Skeletal muscle tissue (tissue), 4 donors: ENCODE measurements around the gene MIOS. TPM values are rescaled to one million over a fixed set of nuclear protein-coding genes. Genes with fewer than 3 reads are reported as not detected.

Source experiments
- H3K27ac ChIP-seq: one replicate; pipeline ENCODE4 v1.7.0; 2013; ENCODE audit warnings: mild to moderate bottlenecking, low read depth, low read length, inconsistent platforms
- H3K27me3 ChIP-seq, 3 donors: one replicate each; pipeline ENCODE4 v1.7.0; 2013; ENCODE audit warnings: low read length in 3 of 3; ENCODE audit not compliant: control insufficient read depth in 3 of 3, insufficient read depth in 3 of 3
- H3K36me3 ChIP-seq, 3 donors: one replicate each; pipeline ENCODE4 v1.7.0; 2013; ENCODE audit warnings: low read length in 3 of 3; ENCODE audit not compliant: control insufficient read depth in 3 of 3, insufficient read depth in 3 of 3
- H3K4me1 ChIP-seq, 3 donors: one replicate each; pipeline ENCODE4 v1.7.0; 2013; ENCODE audit warnings: low read length in 3 of 3, mild to moderate bottlenecking in 3 of 3; ENCODE audit not compliant: control insufficient read depth in 3 of 3, insufficient read depth in 3 of 3
- H3K4me3 ChIP-seq, 3 donors: one replicate each; pipeline ENCODE4 v1.7.0; 2013; ENCODE audit warnings: low read length in 3 of 3
- H3K9ac ChIP-seq, 3 donors: one replicate each; pipeline ENCODE4 v1.7.0; 2013; ENCODE audit warnings: low read length in 3 of 3, mild to moderate bottlenecking in 3 of 3, moderate library complexity in 2 of 3, low read depth in 1 of 3
- H3K9me3 ChIP-seq, 3 donors: one replicate each; pipeline ENCODE4 v1.7.0; 2013; ENCODE audit warnings: low read length in 3 of 3; ENCODE audit not compliant: control insufficient read depth in 3 of 3
- total RNA-seq: library from RNA; depleted of rRNA; stranded (reverse); fragments of >200 nt; gene quantifications from one replicate; pipeline ENCODE4 v1.2.3, GENCODE V29; 2014
- donor health status: Osteomylitis.

The MIOS gene
- total RNA-seq, 1 donor from 2014 or later, result 35.5 TPM

DNA sequence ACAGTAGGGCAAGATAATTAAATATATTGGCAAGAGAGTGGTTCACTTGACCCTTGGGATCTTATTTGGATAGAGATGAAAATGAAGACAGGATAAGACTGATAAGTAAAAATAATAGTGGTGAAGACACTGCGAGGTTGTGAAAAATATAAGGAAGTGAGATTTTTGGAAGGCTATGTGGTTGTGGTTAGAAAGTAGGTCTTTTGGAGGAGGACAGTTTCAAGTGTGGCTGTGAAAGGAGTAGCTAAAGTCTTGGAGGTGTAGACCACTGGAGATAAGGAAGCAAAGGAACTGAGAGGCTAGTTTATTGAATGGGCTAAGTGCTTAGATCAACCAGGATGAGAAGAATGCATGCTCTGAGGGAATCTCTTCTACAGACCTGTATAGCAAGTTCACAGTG, 11.2 kb downstream of the MIOS start:
- Histone ChIP-seq H3K9me3 (no peaks in the 10 kb centered on the region), H3K27me3 (no peaks in the 10 kb centered on the region), H3K27ac (no peak overlapping the region), H3K4me1 (no peaks in the 10 kb centered on the region), H3K9ac (no peak overlapping the region), H3K36me3 (peaks cover 0 to 6% (median 3%) of the 10 kb centered on the region in 3 donors), H3K4me3 (no peak overlapping the region)

DNA sequence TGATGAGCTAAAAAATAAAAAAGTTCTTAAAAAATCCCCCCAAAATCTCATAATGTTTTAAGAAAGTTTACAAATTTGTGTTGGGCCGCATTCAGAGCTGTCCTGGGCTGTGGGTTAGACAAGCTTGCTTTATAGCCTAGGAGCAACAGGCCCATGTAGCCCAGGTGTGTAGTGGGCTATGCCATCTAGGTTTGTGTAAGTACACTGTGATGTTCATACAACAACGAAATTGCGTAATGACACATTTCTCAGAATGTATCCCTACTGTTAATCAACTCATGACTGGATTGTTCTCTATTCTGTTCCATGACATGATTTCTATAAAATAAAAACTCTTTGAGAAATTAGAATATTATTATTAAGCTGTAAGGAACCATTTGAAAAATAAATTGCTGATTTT, 13.0 kb downstream of the MIOS start:
- H3K4me3 ChIP-seq, result no peak overlapping the region
- H3K4me1 ChIP-seq, result no peaks in the 10 kb centered on the region
- no peaks in the 10 kb centered on the region for H3K27me3 ChIP-seq
- H3K9ac ChIP-seq, result no peak overlapping the region
- no peak overlapping the region for H3K27ac ChIP-seq
- H3K36me3 ChIP-seq, result peaks cover 0 to 3% (median 0%) of the 10 kb centered on the region in 3 donors
- no peaks in the 10 kb centered on the region for H3K9me3 ChIP-seq

DNA sequence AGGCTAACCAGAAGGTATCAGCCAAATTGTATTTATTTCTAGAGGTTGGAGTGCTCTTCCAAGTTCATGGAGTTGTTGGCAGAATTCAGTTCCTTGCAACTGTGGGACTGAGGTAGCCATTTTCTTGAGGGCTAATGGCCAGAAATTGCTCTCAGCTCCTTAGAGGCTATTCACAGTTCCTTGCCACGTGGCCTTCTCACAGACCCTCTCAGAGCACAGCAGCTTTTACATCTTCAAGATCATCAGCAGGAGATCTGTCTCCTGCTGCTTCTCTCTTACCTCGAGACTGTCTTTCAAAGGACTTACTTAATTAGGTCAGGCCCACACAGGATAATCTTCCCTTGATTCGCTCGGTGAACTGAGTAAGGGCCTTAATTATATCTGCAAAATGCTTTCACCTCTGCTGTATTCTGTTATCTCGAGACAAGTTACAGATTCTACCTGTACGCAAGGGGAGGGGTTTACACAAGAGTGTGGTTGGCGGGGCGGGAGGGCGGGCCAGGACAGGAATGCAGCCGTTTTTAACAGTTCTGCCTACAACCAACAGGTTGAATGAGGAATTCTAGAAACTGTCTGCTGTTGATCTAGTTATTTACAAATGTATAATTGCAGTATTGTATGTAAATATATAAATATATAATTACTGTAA, 15.0 kb downstream of the MIOS start:
- Histone ChIP-seq H3K4me1 (no peaks in the 10 kb centered on the region), H3K9me3 (no peaks in the 10 kb centered on the region), H3K36me3 (no peaks in the 10 kb centered on the region), H3K27me3 (no peaks in the 10 kb centered on the region), H3K4me3 (no peak overlapping the region), H3K27ac (no peak overlapping the region), H3K9ac (no peak overlapping the region)

DNA sequence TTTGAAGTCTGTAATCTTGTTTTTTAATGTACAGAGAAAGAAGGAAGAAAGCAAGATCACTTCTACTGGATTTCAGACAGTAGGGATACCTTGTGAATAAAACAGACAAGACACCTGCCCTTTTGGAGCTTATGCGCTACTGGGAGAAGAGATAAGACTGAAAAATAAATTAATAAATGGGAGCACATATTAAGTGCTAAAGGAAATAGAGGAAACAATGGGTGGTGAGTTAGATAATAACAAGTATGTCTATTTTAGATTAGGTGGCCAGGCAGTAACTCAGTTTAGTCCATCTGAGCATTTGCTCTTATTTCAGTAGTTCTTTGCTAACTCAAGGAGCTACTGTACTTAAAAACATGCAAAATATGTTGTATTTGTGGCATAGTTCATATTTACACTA, 15.9 kb downstream of the MIOS start:
- Histone ChIP-seq H3K36me3 (no peaks in the 10 kb centered on the region), H3K4me3 (no peak overlapping the region), H3K27me3 (no peaks in the 10 kb centered on the region), H3K27ac (no peak overlapping the region), H3K4me1 (no peaks in the 10 kb centered on the region), H3K9ac (no peak overlapping the region), H3K9me3 (no peaks in the 10 kb centered on the region)

DNA sequence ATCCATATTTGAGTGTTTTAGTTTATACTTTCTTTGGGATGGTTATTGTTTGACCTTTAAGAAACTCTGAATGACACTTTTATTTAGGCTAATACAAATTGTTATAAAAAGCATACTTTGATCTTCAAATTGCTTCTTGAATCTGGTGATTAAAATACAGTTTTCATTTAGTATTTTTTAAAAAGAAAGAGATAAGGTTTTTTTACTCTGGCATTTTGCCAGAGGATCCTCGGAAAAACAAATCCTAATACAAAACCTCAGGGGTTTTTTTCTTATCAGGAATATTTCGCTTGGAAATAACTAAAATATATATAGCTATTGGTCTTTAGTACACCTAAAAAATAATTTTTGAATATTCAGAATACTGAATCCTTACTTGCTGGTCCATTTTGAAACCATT, 17.0 kb downstream of the MIOS start:
- no peaks in the 10 kb centered on the region for H3K36me3 ChIP-seq
- no peaks in the 10 kb centered on the region for H3K4me1 ChIP-seq
- no peak overlapping the region for H3K4me3 ChIP-seq
- no peak overlapping the region for H3K27ac ChIP-seq
- no peaks in the 10 kb centered on the region for H3K27me3 ChIP-seq
- no peak overlapping the region for H3K9ac ChIP-seq
- H3K9me3 ChIP-seq, result no peaks in the 10 kb centered on the region

DNA sequence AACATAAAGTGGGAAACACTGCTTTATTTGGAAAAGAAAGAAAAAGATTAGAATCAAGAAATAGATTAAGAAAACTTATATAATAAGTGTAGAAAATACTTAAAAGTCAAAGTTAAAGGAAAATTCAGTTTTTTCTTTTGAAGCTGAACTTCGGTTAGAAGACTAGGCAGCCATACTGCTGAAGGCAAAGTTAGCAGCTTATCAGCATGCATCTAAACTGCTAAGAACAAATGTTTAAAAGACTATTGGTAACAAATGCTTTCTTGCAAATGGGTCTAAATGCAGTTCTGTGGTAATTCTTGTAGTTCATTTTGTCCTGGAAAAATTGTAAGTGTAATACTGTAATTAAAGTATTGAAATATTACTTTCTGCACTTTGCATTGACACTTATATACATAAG, 18.0 kb downstream of the MIOS start:
- no peaks in the 10 kb centered on the region for H3K4me1 ChIP-seq
- no peaks in the 10 kb centered on the region for H3K9me3 ChIP-seq
- H3K9ac ChIP-seq, result no peak overlapping the region
- no peak overlapping the region for H3K4me3 ChIP-seq
- H3K27ac ChIP-seq, result no peak overlapping the region
- no peaks in the 10 kb centered on the region for H3K36me3 ChIP-seq
- no peaks in the 10 kb centered on the region for H3K27me3 ChIP-seq

DNA sequence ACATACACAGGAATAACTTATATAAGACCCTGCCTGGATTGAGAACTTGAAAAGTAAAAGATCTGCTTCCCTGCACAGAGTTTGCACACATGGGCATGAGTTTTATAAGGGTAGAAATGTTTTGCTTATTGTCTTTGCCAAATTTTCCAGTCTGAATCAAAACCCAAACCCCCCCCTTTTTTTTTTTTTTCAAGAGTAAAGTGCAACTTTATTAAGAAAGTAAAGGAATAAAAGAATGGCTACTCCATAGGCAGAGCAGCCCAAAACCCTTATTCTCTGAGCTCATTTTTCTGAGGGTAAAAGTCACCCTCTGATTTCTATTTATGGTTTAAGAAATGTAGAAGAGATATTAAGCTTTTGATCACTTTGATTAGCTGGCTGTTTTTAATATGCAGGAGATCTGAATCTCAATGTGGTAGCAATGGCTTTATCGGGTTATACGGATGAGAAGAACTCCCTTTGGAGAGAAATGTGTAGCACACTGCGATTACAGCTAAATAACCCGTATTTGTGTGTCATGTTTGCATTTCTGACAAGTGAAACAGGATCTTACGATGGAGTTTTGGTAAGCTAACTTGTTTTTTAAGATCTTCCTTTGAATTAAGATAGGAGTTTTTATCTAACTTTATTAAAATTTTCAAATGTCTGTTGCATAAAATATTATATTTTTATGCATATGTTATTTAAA, 18.7 kb downstream of the MIOS start:
- Histone ChIP-seq H3K4me3 (no peak overlapping the region), H3K9me3 (no peaks in the 10 kb centered on the region), H3K4me1 (no peaks in the 10 kb centered on the region), H3K36me3 (peaks cover 0 to 5% (median 4%) of the 10 kb centered on the region in 3 donors), H3K9ac (no peak overlapping the region), H3K27ac (no peak overlapping the region), H3K27me3 (no peaks in the 10 kb centered on the region)

DNA sequence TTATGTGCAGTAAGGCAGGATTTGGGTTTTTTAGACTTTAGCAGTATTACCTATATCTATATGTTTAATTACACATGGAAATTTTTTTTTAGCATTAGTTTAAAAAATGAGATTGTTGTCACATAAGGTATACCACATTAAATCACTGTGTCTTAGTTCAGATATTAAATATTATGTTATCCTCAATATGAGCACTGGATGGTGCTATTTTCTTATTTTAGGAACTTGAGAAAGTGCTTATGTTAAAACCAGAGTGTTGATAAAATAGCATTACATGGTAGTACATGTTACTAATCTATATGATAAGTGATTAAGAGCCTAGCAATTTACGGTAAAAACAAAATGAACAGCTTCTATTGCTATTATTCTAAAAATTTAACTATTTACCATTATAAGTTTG, 28.8 kb downstream of the MIOS start:
- no peak overlapping the region for H3K27ac ChIP-seq
- H3K9me3 ChIP-seq, result no peaks in the 10 kb centered on the region
- no peaks in the 10 kb centered on the region for H3K27me3 ChIP-seq
- no peak overlapping the region for H3K9ac ChIP-seq
- H3K4me1 ChIP-seq, result no peaks in the 10 kb centered on the region
- H3K36me3 ChIP-seq, result peaks cover 0 to 20% (median 18%) of the 10 kb centered on the region in 3 donors
- H3K4me3 ChIP-seq, result no peak overlapping the region

DNA sequence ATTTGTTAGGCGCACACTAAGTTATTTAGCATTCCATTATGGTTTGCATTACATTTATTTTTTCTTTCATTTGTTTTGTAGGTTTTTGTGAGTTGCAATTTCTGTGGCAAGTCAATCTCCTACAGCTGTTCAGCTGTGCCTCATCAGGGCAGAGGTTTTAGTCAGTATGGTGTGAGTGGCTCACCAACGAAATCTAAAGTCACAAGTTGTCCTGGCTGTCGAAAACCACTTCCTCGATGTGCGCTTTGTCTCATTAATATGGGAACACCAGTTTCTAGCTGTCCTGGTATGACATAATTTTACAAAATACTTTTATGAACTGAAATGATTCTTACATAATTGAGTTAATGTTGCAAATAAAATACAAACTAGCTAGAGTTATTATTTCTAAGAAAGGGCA, 29.5 kb downstream of the MIOS start:
- Histone ChIP-seq H3K9me3 (no peaks in the 10 kb centered on the region), H3K27me3 (no peaks in the 10 kb centered on the region), H3K27ac (no peak overlapping the region), H3K4me1 (no peaks in the 10 kb centered on the region), H3K36me3 (peaks cover 0 to 20% (median 18%) of the 10 kb centered on the region in 3 donors), H3K9ac (no peak overlapping the region), H3K4me3 (no peak overlapping the region)

DNA sequence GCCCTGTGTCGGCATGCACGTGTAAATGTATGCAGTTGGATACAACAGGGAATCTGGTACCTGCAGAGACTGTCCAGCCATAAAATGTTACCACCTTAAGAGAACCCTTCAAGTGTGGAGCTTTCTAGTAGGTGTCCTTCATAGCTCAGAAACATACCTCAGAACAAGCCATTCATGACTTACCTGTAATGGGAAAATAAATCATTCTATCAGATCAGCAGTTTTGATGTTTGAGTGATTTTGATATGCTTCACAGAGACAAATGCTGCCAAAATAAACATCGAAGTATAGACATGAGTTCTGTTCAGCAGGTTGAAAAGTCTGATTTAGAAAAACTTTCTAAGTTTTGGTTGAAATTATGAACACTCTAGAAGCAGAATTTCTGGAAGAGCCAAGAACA, 40.3 kb downstream of the MIOS start:
- no peaks in the 10 kb centered on the region for H3K9me3 ChIP-seq
- H3K4me3 ChIP-seq, result no peak overlapping the region
- H3K27ac ChIP-seq, result no peak overlapping the region
- H3K27me3 ChIP-seq, result no peaks in the 10 kb centered on the region
- H3K36me3 ChIP-seq, result peaks cover 9 to 11% (median 10%) of the 10 kb centered on the region in 3 donors
- no peaks in the 10 kb centered on the region for H3K4me1 ChIP-seq
- H3K9ac ChIP-seq, result no peak overlapping the region
